Hepatocyte (in vitro differentiated cells): ENCODE data around the gene PEMT.

Experiments
- EZH2 ChIP-seq: fragments of 200-600 bp; sonication (generic); IDR thresholded peaks from 2 replicates; pipeline ENCODE4 v1.6.1; 2016; ENCODE audit warnings: antibody characterized with exemption, mild to moderate bottlenecking, borderline replicate concordance
- TF ChIP-seq, protein P1 (sequence below): fragments of 200-600 bp; sonication (generic); IDR thresholded peaks from 2 replicates; pipeline ENCODE4 v1.5.1; 2016; ENCODE audit warnings: antibody characterized with exemption, mild to moderate bottlenecking; ENCODE audit not compliant: poor library complexity

DNA sequence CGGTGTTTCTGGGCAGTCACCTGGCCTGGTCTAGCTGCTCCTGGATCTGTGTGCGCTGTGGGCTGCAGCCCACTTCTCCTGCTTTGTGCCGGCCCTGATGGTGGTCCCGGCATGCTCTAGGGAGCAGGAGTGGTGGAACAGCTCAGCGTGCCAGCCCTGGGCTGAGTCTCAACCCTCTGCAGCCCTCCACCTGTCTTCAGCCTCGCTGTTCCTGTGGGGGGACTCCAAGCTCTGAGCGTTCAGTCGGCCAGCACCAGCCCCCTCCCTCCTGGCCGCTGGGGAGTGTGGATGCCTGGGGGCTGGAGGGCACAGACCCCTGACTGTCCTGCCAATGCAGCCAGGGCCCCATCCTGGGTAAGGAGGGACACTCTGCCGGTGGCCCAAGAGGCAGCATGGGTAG, 71.6 kb downstream of the PEMT start:
- TF ChIP-seq, protein P1, sequence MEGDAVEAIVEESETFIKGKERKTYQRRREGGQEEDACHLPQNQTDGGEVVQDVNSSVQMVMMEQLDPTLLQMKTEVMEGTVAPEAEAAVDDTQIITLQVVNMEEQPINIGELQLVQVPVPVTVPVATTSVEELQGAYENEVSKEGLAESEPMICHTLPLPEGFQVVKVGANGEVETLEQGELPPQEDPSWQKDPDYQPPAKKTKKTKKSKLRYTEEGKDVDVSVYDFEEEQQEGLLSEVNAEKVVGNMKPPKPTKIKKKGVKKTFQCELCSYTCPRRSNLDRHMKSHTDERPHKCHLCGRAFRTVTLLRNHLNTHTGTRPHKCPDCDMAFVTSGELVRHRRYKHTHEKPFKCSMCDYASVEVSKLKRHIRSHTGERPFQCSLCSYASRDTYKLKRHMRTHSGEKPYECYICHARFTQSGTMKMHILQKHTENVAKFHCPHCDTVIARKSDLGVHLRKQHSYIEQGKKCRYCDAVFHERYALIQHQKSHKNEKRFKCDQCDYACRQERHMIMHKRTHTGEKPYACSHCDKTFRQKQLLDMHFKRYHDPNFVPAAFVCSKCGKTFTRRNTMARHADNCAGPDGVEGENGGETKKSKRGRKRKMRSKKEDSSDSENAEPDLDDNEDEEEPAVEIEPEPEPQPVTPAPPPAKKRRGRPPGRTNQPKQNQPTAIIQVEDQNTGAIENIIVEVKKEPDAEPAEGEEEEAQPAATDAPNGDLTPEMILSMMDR, result no peak
- TF ChIP-seq EZH2, result no peak
